HL-60 (cell line): Measurements from ENCODE around the gene SCAANT1.

Experiments used
- GABPA ChIP-seq: IDR thresholded peaks from 2 replicates; pipeline ENCODE4 v1.6.1; 2012; ENCODE audit warnings: low read depth
- POLR2AphosphoS5 ChIP-seq: IDR thresholded peaks from 2 replicates; pipeline ENCODE4 v1.6.1; 2012; ENCODE audit warnings: low read depth
- SPI1 ChIP-seq: IDR thresholded peaks from 2 replicates; pipeline ENCODE4 v1.6.1; 2012; ENCODE audit warnings: low read depth, mild to moderate bottlenecking, borderline replicate concordance
- TF ChIP-seq, protein P1 (sequence below): IDR thresholded peaks from one replicate; pipeline ENCODE4 v1.5.1; 2011; ENCODE audit warnings: low read length, control low read depth, inconsistent platforms; ENCODE audit not compliant: insufficient read depth
- TF ChIP-seq, protein P2 (sequence below): IDR thresholded peaks from 2 replicates; pipeline ENCODE4 v1.6.1; 2012; ENCODE audit warnings: low read depth; ENCODE audit not compliant: insufficient replicate concordance

DNA sequence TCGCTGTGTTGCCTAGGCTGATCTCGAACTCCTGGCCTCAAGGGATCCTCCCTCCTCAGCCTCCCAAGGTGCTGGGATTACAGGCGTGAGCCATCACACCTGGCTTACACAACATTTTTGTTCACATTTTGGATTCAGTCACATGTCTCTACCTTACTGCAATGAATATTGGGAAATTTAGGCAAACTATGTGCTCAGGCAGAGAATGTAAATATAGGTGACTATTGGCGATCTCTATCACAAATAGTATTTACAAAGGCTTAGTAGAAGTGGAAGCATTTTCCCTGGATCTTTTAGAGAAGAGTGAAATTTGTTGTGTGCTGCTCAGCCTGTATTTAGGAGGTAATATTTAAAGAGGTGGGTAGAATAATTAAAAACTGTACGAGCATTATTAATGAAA is 20.7 kb downstream of the SCAANT1 start:
- TF ChIP-seq, protein P1, sequence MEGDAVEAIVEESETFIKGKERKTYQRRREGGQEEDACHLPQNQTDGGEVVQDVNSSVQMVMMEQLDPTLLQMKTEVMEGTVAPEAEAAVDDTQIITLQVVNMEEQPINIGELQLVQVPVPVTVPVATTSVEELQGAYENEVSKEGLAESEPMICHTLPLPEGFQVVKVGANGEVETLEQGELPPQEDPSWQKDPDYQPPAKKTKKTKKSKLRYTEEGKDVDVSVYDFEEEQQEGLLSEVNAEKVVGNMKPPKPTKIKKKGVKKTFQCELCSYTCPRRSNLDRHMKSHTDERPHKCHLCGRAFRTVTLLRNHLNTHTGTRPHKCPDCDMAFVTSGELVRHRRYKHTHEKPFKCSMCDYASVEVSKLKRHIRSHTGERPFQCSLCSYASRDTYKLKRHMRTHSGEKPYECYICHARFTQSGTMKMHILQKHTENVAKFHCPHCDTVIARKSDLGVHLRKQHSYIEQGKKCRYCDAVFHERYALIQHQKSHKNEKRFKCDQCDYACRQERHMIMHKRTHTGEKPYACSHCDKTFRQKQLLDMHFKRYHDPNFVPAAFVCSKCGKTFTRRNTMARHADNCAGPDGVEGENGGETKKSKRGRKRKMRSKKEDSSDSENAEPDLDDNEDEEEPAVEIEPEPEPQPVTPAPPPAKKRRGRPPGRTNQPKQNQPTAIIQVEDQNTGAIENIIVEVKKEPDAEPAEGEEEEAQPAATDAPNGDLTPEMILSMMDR: no peak
- TF ChIP-seq POLR2AphosphoS5 (no peak), GABPA (no peak), SPI1 (no peak)
- TF ChIP-seq, protein P2, sequence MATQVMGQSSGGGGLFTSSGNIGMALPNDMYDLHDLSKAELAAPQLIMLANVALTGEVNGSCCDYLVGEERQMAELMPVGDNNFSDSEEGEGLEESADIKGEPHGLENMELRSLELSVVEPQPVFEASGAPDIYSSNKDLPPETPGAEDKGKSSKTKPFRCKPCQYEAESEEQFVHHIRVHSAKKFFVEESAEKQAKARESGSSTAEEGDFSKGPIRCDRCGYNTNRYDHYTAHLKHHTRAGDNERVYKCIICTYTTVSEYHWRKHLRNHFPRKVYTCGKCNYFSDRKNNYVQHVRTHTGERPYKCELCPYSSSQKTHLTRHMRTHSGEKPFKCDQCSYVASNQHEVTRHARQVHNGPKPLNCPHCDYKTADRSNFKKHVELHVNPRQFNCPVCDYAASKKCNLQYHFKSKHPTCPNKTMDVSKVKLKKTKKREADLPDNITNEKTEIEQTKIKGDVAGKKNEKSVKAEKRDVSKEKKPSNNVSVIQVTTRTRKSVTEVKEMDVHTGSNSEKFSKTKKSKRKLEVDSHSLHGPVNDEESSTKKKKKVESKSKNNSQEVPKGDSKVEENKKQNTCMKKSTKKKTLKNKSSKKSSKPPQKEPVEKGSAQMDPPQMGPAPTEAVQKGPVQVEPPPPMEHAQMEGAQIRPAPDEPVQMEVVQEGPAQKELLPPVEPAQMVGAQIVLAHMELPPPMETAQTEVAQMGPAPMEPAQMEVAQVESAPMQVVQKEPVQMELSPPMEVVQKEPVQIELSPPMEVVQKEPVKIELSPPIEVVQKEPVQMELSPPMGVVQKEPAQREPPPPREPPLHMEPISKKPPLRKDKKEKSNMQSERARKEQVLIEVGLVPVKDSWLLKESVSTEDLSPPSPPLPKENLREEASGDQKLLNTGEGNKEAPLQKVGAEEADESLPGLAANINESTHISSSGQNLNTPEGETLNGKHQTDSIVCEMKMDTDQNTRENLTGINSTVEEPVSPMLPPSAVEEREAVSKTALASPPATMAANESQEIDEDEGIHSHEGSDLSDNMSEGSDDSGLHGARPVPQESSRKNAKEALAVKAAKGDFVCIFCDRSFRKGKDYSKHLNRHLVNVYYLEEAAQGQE: no peak
